HepG2 (cell line): ENCODE data around the gene EFCAB8. TPM values are rescaled to one million over a fixed set of nuclear protein-coding genes. Genes with fewer than 3 reads are reported as not detected.

ENCODE experiments used
- ATF7 ChIP-seq, 2 experiments: fragments of 450-650 bp in 1 of 2; sonication (generic) in 1 of 2; formaldehyde crosslinking in 1 of 2; IDR thresholded peaks; 2 replicates each; pipeline versions ENCODE4 v1.4.0 to v1.6.1; 2016 to 2020; ENCODE audit warnings: antibody characterized with exemption in 1 of 2, mild to moderate bottlenecking in 1 of 2, missing genetic modification reagents in 1 of 2
- DZIP1 ChIP-seq: sonication (generic); formaldehyde crosslinking; IDR thresholded peaks from 2 replicates; pipeline ENCODE4 v1.5.0; 2020; ENCODE audit warnings: mild to moderate bottlenecking, missing genetic modification reagents
- HMG20A ChIP-seq: IDR thresholded peaks from 2 replicates; pipeline ENCODE4 v1.6.1; 2016; ENCODE audit warnings: borderline replicate concordance
- RNF219 ChIP-seq: sonication (generic); formaldehyde crosslinking; IDR thresholded peaks from 2 replicates; pipeline ENCODE4 v1.5.0; 2020; ENCODE audit warnings: mild to moderate bottlenecking, missing genetic modification reagents
- polyA plus RNA-seq, 8 experiments: library from polyadenylated mRNA; depleted of rRNA in 3 of 8; stranded (reverse) in 7 of 8; unstranded in 1 of 8; fragments of >200 nt; fragmentation: Illumina TruSeq in 4 of 8; extraction: Trizol in 4 of 8; gene quantifications; 2 replicates each; pipeline versions ENCODE4 v1.2.1 to v1.2.3, GENCODE V29; 2011 to 2016; ENCODE audit warnings: low read depth in 4 of 8, missing spikeins in 1 of 8, mixed read lengths in 1 of 8; ENCODE audit not compliant: insufficient read depth in 1 of 8
- total RNA-seq, 5 experiments: library from RNA; depleted of rRNA; stranded (reverse); fragments of >200 nt; fragmentation: Illumina TruSeq; extraction: Trizol; gene quantifications; 2 replicates each; pipeline ENCODE4 v1.2.3, GENCODE V29; 2016; ENCODE audit warnings: low read depth in 1 of 5

EFCAB8 gene
- total and polyA plus RNA-seq, 2 of the 13 experiments (the other 11 are each of a cell fraction or from before 2014, with no cell fraction given) = 0.15 to 0.22 TPM

- TF ChIP-seq DZIP1 (CRISPR knock-in tag) (peak; percentile 98), RNF219 (CRISPR knock-in tag) (peak; percentile 73; the same call in 1 of the 2 replicates), HMG20A (CRISPR knock-in tag) (no peak), ATF7 (IDR thresholded peaks at IDR 0.05) (no peak), ATF7 (CRISPR knock-in tag; IDR thresholded peaks at IDR 0.05) (peak; percentile 22; the same call in 1 of the 2 replicates)
Measured at GRCh38 chr20:32819992-32820697, 38.6 kb upstream of the EFCAB8 start (continued).
